Inflammatory macrophage treated with lipopolysaccharide for 1 hour (primary cell): Measurements from ENCODE around the gene HTT.

Experiments used
- DNase-seq, 2 donors: peaks; one replicate each; pipeline ENCODE4 v3.0.0-alpha.2; 2020 to 2022

HTT gene

GRCh38 chr4:3253808-3254207 lies 179.3 kb downstream of the HTT start:
- DNase-seq = no peak

GRCh38 chr4:3254302-3255131 lies 180.0 kb downstream of the HTT start:
- DNase-seq = no peak

GRCh38 chr4:3255611-3256186 lies 181.2 kb downstream of the HTT start:
- no peak for DNase-seq

GRCh38 chr4:3256230-3257102 lies 182.0 kb downstream of the HTT start:
- no peak for DNase-seq

GRCh38 chr4:3257103-3257555 lies 182.6 kb downstream of the HTT start:
- no peak for DNase-seq

- no peak for DNase-seq
Observed at GRCh38 chr4:3257556-3258482, 183.3 kb downstream of the HTT start.

GRCh38 chr4:3261411-3262207 lies 187.1 kb downstream of the HTT start:
- DNase-seq = no peak

- DNase-seq = no peak
Observed at GRCh38 chr4:3262208-3263052, 187.9 kb downstream of the HTT start.

GRCh38 chr4:3263053-3263875 lies 188.8 kb downstream of the HTT start:
- DNase-seq = no peak

- no peak for DNase-seq
Observed at GRCh38 chr4:3263876-3264193, 189.4 kb downstream of the HTT start.

GRCh38 chr4:3266076-3266475 lies 191.6 kb downstream of the HTT start:
- DNase-seq = no peak

GRCh38 chr4:3267576-3268394 lies 193.3 kb downstream of the HTT start:
- DNase-seq = no peak

- DNase-seq = no peak
Observed at GRCh38 chr4:3268395-3269104, 194.1 kb downstream of the HTT start.

GRCh38 chr4:3269105-3269927 lies 194.8 kb downstream of the HTT start:
- DNase-seq = no peak

GRCh38 chr4:3269991-3270611 lies 195.6 kb downstream of the HTT start:
- DNase-seq = no peak

- no peak for DNase-seq
Observed at GRCh38 chr4:3271131-3271530, 196.7 kb downstream of the HTT start.

GRCh38 chr4:3276986-3277385 lies 202.5 kb downstream of the HTT start:
- DNase-seq = no peak
